Measurements from ENCODE around the gene PKNOX2.

Gene PKNOX2

DNA sequence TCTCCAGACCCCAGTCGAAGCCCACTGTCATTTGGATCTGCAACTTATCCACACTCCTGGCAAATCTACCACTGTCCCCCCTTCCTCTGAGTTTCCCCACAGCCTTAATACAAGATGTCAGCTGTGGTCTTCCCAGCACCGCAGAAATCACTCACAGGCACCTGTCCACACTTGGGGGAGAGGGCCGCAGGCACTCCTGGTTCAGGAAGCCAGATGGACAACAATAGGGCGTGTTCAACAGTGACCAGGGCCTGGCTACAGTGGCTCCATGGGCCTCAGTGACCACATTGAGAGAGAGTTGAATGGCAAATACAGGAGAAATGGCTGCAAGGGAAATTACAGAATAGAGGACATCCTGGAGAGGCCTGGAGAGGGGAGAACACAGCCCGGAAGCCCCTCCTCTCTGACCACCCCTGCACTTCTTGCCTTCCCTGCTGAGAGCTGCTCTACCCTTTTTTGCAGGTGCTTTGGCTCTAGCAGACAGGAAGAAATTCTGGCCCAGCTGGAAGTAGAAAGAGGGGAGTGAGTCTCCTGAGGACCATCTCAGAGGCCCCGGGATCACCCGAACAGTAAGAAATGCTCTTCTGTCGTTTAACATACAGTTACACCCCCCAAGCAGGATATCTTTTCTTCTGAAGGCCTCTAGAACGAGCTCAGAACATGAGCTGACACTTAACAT is 166.9 kb downstream of the PKNOX2 start:
- Mint-ChIP-seq H3K27ac (no peak overlapping the region), H3K36me3 (ENCODE audit: low read depth) (no peaks in the 10 kb centered on the region), H3K4me1 (ENCODE audit: low read depth) (no peaks in the 10 kb centered on the region), H3K4me3 (no peak overlapping the region), H3K27me3 (peaks cover 11% of the 10 kb centered on the region), H3K9me3 (no peaks in the 10 kb centered on the region)

DNA sequence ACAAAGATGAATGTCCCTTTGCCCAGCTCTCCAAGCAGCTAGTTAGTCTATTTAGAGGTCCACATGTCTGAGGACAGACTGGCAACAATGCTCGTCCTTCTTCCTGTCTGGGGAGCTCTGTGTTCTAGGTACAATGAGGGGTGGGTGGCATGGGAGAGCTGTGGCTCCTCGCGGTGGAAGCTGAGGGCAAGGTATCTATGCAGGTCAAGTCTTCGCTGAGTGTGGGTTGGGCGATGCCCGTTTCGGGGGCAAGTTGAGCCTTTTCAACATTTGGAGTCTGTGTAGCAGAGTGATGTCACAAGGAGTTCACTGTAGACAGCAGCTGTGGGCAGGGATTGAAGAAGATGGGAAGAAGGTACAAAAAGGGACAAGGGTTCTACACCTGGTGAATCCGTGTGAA is 168.3 kb downstream of the PKNOX2 start:
- H3K4me3 Mint-ChIP-seq = no peak overlapping the region
- no peaks in the 10 kb centered on the region for H3K4me1 Mint-ChIP-seq (ENCODE audit: low read depth)
- H3K36me3 Mint-ChIP-seq (ENCODE audit: low read depth) = no peaks in the 10 kb centered on the region

DNA sequence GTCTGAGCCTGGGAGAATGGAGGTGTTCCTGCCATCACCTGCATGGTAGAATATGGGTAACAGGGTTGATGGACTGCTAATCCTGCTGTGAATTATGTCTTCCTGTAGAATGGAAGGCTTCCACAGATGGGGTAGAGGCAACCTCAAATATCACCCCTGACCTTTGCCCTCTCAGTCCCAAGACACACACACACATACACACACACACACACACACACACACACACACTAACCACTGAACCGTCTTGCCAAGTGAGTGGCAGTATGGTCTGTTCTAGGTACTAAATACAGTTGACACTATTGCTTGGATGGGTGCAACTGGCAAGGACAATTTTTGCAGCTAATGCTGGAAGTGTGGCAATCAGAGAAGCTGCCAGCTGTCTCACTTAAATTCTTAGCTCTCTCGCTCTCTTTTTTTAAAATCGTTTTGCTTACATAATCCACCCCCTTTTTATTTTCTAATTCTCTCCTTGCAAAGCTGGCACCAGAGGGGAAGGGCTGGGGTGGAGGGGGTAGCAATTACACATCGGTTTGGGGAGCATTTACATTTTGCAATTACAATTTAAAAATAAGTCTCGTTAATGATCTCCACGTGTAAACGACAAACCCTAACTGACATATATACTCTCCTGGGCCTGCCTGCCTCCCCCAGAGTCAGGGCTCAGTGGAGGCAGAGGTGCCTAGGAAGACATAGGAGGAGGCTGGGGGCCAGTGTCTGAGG is 169.0 kb downstream of the PKNOX2 start:
- Mint-ChIP-seq H3K36me3 (ENCODE audit: low read depth) (no peaks in the 10 kb centered on the region), H3K27ac (no peak overlapping the region), H3K4me3 (no peak overlapping the region), H3K4me1 (ENCODE audit: low read depth) (no peaks in the 10 kb centered on the region), H3K9me3 (no peaks in the 10 kb centered on the region), H3K27me3 (peaks cover 11% of the 10 kb centered on the region)

More for the DNA sequence above, 168.3 kb downstream of the PKNOX2 start:
- Mint-ChIP-seq H3K27me3 (peaks cover 11% of the 10 kb centered on the region), H3K9me3 (no peaks in the 10 kb centered on the region), H3K27ac (no peak overlapping the region)

DNA sequence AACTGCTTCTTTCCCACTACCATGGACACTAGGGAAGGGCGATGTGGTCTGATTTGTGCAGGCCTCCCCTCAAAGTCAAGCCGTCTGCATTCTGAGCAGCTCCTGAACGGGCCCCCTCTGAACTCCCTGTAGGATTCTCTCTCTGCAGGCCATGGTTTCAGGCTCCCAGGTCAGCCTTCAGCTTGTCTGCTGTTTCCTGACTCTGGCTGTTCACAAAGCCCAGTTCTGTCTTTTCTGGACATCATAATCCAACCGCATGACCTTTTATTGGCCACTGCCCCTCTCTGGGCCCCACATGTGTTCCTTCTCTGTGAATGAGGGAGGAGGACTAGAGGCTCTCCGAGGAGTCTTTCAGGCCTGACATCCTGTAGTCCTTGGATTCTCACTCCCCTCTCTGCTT is 170.6 kb downstream of the PKNOX2 start:
- H3K4me3 Mint-ChIP-seq = no peak overlapping the region
- H3K9me3 Mint-ChIP-seq = no peaks in the 10 kb centered on the region
- H3K27me3 Mint-ChIP-seq = peaks cover 11% of the 10 kb centered on the region
- H3K27ac Mint-ChIP-seq = no peak overlapping the region
- H3K36me3 Mint-ChIP-seq (ENCODE audit: low read depth) = no peaks in the 10 kb centered on the region
- H3K4me1 Mint-ChIP-seq (ENCODE audit: low read depth) = no peaks in the 10 kb centered on the region

DNA sequence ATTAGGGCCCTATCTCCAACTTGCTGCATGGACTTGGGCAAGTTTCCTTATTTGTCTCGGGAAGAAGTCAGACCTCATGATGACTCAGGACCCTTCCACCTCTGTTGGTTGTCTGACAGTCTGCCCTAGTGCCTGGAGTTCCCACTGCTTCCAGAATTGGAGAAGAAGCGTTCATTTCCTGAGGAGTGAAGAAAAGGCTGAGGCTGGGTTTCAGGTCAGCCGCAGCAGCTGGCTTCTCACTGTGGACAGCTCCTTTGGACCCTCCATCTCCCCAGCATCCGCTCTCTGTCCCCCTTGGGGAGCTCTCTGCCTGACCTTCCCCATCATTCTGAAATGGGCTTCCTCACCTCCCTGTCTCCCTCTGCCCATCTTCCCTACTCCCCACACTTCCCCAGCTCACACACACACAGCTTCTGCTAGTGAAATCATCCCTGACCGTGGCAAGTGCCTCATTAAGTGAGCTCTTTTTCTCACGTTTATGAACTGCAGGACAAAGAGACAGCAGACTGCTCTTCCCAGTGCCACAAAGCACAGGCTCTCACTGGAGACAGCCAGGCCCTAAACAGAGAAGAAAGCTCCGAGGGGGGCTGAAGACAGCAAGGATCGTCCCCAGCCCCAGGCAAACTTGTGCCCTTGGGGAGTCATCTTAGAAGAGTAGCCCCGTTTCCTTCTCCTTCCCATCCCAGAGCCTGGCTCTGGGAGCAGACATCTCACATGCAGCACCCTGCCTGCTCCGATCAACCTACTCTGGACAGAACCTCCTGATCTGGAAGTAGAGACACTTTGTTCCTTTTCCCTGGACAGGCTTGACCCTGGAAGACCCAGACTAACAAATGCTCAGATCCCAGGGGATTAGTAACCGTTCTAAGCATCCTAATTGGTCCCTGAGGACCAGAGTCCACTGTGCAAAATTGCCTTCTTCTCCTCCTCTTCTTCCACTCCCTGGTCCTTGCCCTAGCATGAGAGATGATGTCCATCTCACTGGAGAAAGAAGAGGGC is 173.6 kb downstream of the PKNOX2 start:
- Mint-ChIP-seq H3K9me3 (no peaks in the 10 kb centered on the region), H3K4me3 (no peak overlapping the region), H3K4me1 (ENCODE audit: low read depth) (no peaks in the 10 kb centered on the region), H3K27me3 (peaks cover 8% of the 10 kb centered on the region), H3K27ac (no peak overlapping the region), H3K36me3 (ENCODE audit: low read depth) (no peaks in the 10 kb centered on the region)

DNA sequence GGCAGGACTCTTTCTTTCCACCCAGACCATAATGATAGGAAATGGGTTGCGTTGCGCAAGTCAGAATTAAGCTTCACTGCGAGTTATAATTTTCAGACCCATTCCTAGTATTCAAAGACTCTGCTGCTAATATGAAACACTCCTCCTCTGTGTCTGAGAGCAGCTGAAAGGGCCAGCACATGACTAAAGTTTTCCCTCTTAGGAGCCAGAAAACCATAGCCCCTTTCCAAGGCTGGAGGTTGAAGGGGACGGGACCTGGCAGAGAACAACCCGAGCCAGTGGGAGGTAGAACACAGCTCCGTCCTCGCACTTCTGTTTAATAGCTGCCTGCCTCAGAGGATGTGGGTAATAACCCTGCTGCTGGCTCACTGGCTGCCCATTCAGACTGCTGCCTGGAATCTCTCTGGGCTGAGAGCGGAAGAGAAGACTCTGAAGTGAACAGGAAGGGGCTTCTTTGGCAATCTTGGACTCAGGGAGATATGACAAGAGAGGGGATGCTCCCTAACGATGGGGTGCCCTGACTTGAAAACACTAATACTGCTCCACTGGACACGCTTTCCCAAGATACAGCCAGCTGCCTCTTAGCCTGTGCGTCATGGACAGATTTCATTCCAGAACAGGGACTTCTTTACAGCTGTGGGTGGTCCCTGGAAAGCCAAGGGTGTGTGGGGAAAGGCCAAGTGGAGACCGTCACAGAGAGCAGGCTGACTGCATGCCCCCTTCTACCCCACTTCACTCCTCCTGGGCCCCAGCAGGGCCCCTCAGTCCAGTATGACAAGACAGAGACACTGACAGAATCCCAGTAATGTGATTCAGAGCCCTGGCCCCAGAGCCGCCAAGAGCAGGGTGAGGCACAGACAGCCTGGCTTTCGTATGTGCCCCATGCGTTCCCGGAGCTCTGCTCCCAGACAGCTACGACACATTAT is 174.6 kb downstream of the PKNOX2 start:
- Mint-ChIP-seq H3K27ac (no peak overlapping the region), H3K27me3 (peaks cover 8% of the 10 kb centered on the region), H3K4me3 (no peak overlapping the region), H3K4me1 (ENCODE audit: low read depth) (no peaks in the 10 kb centered on the region), H3K36me3 (ENCODE audit: low read depth) (no peaks in the 10 kb centered on the region), H3K9me3 (no peaks in the 10 kb centered on the region)

DNA sequence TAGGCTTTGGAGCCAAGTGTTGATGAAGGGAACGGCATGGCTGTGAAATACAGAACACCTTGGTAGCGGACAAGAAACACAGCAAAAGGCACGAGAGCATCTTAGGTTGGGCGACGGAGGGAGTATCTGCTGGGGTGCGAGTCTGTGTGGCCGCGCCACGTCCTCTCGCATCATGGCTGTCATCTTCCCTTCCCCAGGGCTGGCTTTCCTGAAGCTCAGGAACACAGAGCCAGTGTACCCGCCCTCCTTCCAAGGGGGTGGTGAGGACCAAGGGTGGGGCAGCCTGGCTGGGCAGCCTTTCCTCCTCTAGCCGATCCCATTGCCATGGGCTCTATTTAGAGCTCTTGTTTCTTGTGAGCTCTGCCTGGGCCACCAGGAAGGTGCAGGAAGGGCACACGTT is 177.1 kb downstream of the PKNOX2 start:
- Mint-ChIP-seq H3K9me3 (no peaks in the 10 kb centered on the region), H3K27ac (no peak overlapping the region), H3K4me3 (no peak overlapping the region), H3K4me1 (ENCODE audit: low read depth) (no peaks in the 10 kb centered on the region), H3K36me3 (ENCODE audit: low read depth) (no peaks in the 10 kb centered on the region), H3K27me3 (peaks cover 18% of the 10 kb centered on the region)

DNA sequence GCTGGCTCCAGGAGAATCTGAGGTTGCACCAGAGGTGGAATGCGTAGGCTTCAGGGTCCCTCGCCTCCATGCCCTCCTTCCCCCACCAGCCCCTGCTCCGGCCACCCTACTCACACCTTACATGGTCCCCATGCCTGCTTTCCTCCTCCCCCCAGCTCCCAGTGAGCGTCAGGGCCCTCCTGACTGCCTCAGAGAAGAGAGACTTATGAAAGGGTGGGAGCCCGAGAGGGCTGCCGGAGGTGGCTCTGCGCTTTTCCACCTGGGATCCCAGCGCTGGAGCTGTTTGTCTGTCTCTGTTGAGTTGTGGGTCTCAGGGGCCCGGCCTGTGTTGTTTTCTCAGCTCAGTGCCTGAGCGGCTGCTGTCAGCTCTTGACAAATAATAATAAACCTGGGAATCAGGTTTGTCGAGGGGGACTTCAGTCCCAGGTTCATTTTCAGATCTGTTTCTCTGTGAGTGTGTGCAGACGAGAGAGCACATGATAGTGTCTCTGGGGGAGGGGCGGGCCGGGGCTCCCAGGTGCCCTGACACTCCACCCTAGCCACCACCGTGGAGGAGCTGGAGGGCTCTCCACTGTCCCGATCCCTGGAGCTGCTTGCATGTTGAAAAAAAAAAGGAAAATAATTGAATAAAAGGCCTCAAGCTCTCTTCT is 177.9 kb downstream of the PKNOX2 start:
- no peak overlapping the region for H3K4me3 Mint-ChIP-seq
- no peaks in the 10 kb centered on the region for H3K36me3 Mint-ChIP-seq (ENCODE audit: low read depth)
- no peak overlapping the region for H3K27ac Mint-ChIP-seq
- H3K27me3 Mint-ChIP-seq = peaks cover 18% of the 10 kb centered on the region
- H3K4me1 Mint-ChIP-seq (ENCODE audit: low read depth) = no peaks in the 10 kb centered on the region
- no peaks in the 10 kb centered on the region for H3K9me3 Mint-ChIP-seq

DNA sequence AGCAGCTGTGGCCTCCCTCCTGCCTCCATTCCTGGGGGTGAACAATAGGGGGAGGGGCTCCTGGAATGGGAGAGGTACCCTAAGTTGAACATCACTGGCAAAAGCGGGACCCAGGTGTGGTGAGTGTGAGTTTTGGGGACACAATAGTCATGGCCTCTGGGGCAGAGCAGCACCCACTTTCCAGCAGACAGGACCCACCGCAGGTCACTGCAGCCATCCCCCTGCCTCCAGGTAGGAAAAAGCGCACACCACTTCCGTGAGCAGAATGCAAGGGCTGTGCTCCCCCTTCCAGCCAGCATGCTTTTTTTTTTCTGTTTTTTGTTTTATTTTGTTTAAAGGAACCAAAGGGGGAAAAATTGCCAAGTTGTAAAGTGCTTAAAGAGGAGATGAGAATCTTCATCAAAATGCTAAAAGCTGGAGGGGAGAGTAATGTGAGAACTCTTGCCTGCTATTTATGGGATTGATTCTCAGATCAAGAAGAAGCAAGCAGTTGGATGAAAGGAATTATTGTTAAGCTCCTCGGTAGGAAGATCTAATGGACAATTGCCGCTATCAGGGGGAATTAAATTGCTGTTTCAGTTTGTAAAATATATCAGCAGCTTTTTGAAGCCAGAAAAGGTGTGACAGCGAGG is 178.7 kb downstream of the PKNOX2 start:
- no peaks in the 10 kb centered on the region for H3K9me3 Mint-ChIP-seq
- no peaks in the 10 kb centered on the region for H3K4me1 Mint-ChIP-seq (ENCODE audit: low read depth)
- H3K27ac Mint-ChIP-seq = no peak overlapping the region
- no peak overlapping the region for H3K4me3 Mint-ChIP-seq
- peaks cover 18% of the 10 kb centered on the region for H3K27me3 Mint-ChIP-seq
- H3K36me3 Mint-ChIP-seq (ENCODE audit: low read depth) = no peaks in the 10 kb centered on the region

DNA sequence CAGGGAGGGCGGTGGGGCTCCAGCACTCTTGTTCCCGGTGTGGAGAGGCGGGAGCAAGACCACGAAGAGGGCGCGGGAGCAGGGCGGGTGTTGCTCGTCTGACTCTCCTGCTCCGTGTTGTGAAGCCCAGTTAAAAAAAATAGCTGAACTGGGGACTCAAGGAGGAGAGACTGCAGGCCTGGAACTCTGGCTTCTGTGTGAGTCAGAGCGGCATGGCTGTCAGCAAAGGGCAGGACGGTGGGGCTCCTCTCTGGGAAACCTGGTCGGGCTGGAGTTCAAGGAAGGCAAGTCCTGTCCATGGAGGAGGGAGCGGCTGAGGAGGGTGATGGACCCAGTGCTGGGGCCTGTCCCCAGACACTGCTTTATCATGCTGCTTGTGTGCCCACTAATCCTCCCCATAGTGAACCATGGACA is 179.2 kb downstream of the PKNOX2 start:
- H3K27me3 Mint-ChIP-seq = peaks cover 18% of the 10 kb centered on the region
- no peaks in the 10 kb centered on the region for H3K9me3 Mint-ChIP-seq
- no peaks in the 10 kb centered on the region for H3K36me3 Mint-ChIP-seq (ENCODE audit: low read depth)
- no peaks in the 10 kb centered on the region for H3K4me1 Mint-ChIP-seq (ENCODE audit: low read depth)
- H3K4me3 Mint-ChIP-seq = no peak overlapping the region
- H3K27ac Mint-ChIP-seq = no peak overlapping the region

DNA sequence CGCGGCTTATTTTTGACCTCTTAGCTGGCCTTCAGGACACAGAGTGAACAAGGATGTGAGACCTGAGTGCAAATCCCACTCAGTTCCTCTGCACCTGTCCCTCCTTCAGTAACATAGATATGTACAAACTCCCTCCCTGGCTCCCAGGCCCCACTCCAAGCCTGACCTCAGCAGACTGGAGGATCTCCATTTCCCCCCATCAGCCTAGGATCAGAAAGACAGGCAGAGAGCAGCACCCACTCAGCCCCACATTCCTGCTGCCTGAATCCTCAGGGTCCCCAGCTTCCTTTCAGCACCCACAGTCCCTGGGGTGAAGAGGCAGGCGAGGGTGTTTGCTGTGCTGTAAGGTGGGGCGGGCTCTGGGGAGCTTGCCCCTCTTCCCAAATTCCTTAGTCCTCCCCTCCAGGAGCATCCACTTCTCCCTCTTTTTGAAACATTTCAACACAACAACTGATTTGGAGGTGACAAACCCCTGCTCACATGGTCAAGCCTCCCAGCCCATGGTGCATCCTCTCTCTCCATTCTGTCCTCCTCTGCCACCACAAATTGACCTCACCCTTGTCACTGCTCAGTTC is 180.4 kb downstream of the PKNOX2 start:
- H3K9me3 Mint-ChIP-seq = no peaks in the 10 kb centered on the region
- H3K27ac Mint-ChIP-seq = no peak overlapping the region
- H3K4me1 Mint-ChIP-seq (ENCODE audit: low read depth) = no peaks in the 10 kb centered on the region
- no peaks in the 10 kb centered on the region for H3K36me3 Mint-ChIP-seq (ENCODE audit: low read depth)
- H3K4me3 Mint-ChIP-seq = no peak overlapping the region
- H3K27me3 Mint-ChIP-seq = peaks cover 10% of the 10 kb centered on the region

DNA sequence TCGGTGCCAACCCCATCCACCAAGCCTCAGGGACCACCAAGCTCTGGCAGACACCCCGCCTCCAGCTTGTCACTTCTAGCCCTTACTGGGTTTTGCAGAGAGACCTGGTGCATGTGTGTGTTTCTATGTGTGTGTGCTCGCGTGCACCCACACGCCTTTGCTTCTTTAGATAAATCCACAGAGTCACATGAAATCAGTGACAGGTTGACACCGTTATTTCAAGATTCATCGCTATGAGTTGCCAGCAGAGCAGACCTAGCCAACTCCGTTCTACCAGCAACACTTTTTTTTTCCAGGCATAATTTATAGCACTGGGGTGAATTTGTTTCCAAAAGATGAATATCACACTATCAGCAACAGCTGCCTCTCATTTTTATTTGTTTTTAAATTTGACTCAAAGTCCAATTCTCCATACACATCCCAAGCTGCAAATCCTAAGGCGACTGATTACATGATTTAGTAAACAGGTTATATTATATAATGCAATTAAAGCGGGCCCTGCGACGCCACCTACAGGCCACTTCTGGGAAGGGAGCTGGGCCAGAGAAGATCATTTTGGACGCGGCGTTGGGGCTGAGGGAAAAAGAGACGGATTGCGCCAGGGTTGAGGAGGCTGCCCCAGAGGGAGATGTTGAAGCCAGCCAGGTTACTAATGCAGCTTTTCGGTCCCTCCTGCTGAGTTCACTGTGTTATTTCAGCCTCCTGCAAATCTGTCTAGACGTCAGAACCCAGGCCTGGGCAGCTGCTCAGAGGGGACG is 181.0 kb downstream of the PKNOX2 start:
- Mint-ChIP-seq H3K36me3 (ENCODE audit: low read depth) (no peaks in the 10 kb centered on the region), H3K4me3 (no peak overlapping the region), H3K27me3 (peaks cover 9% of the 10 kb centered on the region), H3K27ac (no peak overlapping the region), H3K4me1 (ENCODE audit: low read depth) (no peaks in the 10 kb centered on the region), H3K9me3 (no peaks in the 10 kb centered on the region)

DNA sequence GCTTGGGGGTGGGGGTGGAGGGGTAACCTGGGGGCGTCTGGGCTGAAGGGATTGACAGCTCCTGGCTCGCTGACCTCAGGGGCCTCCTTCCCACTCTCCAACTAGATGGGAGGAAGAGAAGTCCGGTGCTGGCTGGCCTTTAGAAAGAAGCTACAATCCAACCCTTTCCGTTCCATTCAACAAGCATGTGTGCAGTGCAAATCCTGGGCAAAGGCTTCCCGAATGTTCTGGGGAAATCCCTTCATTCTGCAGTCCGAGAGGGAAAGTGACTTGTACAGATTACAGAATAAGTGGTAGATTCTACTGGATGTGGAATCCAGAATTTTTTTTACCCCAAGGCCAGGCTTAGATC is 181.6 kb downstream of the PKNOX2 start:
- H3K36me3 Mint-ChIP-seq (ENCODE audit: low read depth) = no peaks in the 10 kb centered on the region
- H3K4me3 Mint-ChIP-seq = no peak overlapping the region
- no peak overlapping the region for H3K27ac Mint-ChIP-seq
- H3K27me3 Mint-ChIP-seq = peaks cover 9% of the 10 kb centered on the region
- no peaks in the 10 kb centered on the region for H3K9me3 Mint-ChIP-seq
- H3K4me1 Mint-ChIP-seq (ENCODE audit: low read depth) = no peaks in the 10 kb centered on the region
